SU-DHL-6 (cell line): ENCODE measurements around the gene SUSD4.

Experiments
- CTCF ChIP-seq: fragments of 200-600 bp; sonication (generic); IDR thresholded peaks from one replicate; pipeline ENCODE4 v1.5.1; 2017; ENCODE audit warnings: antibody characterized with exemption, mild to moderate bottlenecking, low read length, moderate library complexity; ENCODE audit not compliant: insufficient read depth, poor library complexity, severe bottlenecking
- EZH2phosphoT487 ChIP-seq: fragments of 200-600 bp; sonication (generic), shearing (Covaris generic); conservative IDR thresholded peaks from 2 replicates; pipeline ENCODE4 v1.6.1; 2018; ENCODE audit warnings: mild to moderate bottlenecking, antibody characterized with exemption, low read length, moderate library complexity, mixed read lengths

- TF ChIP-seq CTCF (no peak), EZH2phosphoT487 (no peak)
Measured at GRCh38 chr1:223246476-223247112, 117.4 kb downstream of the SUSD4 start.
